IPS-20b (cell line): Measurements from ENCODE around the gene PARG.
"Not testable (repeated sequence)": the region's sequence is repeated elsewhere in the genome, so short reads cannot be mapped to it uniquely, and the experiment has no call there.

Experiments
- H3K27ac ChIP-seq: one replicate; pipeline ENCODE4 v1.5.1; 2013; ENCODE audit warnings: low read length
- H3K27me3 ChIP-seq: 2 replicates; pipeline ENCODE4 v1.6.1; 2013; ENCODE audit warnings: mild to moderate bottlenecking, low read length, inconsistent platforms; ENCODE audit not compliant: insufficient read depth
- H3K36me3 ChIP-seq: 2 replicates; pipeline ENCODE4 v1.6.1; 2013; ENCODE audit warnings: low read depth, mild to moderate bottlenecking, inconsistent platforms, low read length, moderate library complexity; ENCODE audit not compliant: insufficient read depth
- H3K4me1 ChIP-seq: 2 replicates; pipeline ENCODE4 v1.6.1; 2013; ENCODE audit warnings: mild to moderate bottlenecking, control low read depth, inconsistent platforms, low read length, moderate library complexity; ENCODE audit not compliant: insufficient read depth
- H3K4me3 ChIP-seq: 2 replicates; pipeline ENCODE4 v1.5.1; 2013; ENCODE audit warnings: mild to moderate bottlenecking, low read length, inconsistent platforms
- H3K9ac ChIP-seq: 2 replicates; pipeline ENCODE4 v1.6.1; 2013; ENCODE audit warnings: low read depth, mild to moderate bottlenecking, inconsistent platforms, low read length, moderate library complexity
- H3K9me3 ChIP-seq: 2 replicates; pipeline ENCODE4 v1.6.1; 2013; ENCODE audit warnings: mild to moderate bottlenecking, low read depth, low read length, inconsistent platforms; ENCODE audit not compliant: insufficient read depth

Gene PARG

GRCh38 chr10:49890025-49890424, 51.8 kb downstream of the PARG start:
- not testable (repeated sequence) for H3K9me3 ChIP-seq, H3K36me3 ChIP-seq, H3K9ac ChIP-seq, H3K4me3 ChIP-seq, H3K27me3 ChIP-seq, H3K27ac ChIP-seq, H3K4me1 ChIP-seq

- not testable (repeated sequence) for H3K9ac ChIP-seq, H3K36me3 ChIP-seq, H3K4me3 ChIP-seq, H3K27ac ChIP-seq, H3K9me3 ChIP-seq, H3K4me1 ChIP-seq, H3K27me3 ChIP-seq
Observed at GRCh38 chr10:49884739-49885331, 57.0 kb downstream of the PARG start.

DNA sequence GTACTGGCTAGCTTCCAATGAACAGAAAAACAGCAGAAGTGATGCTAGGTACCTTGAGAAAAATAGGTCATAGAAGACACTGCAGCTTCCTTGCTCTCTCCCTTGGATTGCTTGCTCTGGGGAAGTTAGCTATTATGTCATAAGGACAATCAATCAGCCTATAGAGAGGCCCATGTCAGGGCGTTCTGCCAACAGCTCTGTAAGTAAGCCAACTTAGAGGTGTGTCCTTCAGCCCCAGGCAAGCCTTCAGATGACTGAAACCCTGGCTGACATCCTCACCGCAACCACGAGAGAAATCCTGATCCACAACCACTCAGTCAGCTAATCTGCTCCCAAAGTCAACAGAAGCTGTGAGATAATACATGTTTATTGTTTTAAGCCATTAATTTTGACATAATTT, 58.0 kb downstream of the PARG start:
- H3K27ac ChIP-seq, H3K27me3 ChIP-seq, H3K36me3 ChIP-seq, H3K9ac ChIP-seq, H3K4me3 ChIP-seq, H3K9me3 ChIP-seq, H3K4me1 ChIP-seq: not testable (repeated sequence)

- H3K27me3 ChIP-seq, H3K27ac ChIP-seq, H3K9me3 ChIP-seq, H3K4me3 ChIP-seq, H3K36me3 ChIP-seq, H3K4me1 ChIP-seq, H3K9ac ChIP-seq: not testable (repeated sequence)
Observed at GRCh38 chr10:49882327-49882726, 59.5 kb downstream of the PARG start.

DNA sequence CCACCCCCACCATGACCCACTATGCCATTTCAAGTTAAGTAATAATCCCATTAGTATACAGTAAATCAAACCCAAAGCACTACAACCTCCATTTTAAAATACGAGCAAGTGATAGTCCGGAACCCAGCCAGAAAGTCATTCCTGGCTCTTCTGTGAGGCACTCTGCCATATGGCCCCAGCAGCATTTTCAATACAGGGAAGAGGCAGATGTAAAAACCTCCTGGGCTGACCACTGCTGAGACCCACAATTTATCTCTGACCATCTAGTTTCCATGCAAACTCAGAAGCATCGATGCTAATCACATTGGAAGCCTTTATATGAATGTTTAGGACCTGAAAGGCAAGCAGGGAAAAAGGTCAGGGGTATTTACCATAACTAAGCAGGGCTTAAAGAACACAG, 69.1 kb downstream of the PARG start:
- not testable (repeated sequence) for H3K9ac ChIP-seq, H3K9me3 ChIP-seq, H3K27me3 ChIP-seq, H3K36me3 ChIP-seq, H3K27ac ChIP-seq, H3K4me1 ChIP-seq, H3K4me3 ChIP-seq

GRCh38 chr10:49871462-49871861, 70.4 kb downstream of the PARG start:
- not testable (repeated sequence) for H3K27me3 ChIP-seq, H3K4me1 ChIP-seq, H3K9me3 ChIP-seq, H3K27ac ChIP-seq, H3K36me3 ChIP-seq, H3K4me3 ChIP-seq, H3K9ac ChIP-seq

- H3K36me3 ChIP-seq, H3K9ac ChIP-seq, H3K27ac ChIP-seq, H3K4me1 ChIP-seq, H3K27me3 ChIP-seq, H3K9me3 ChIP-seq, H3K4me3 ChIP-seq: not testable (repeated sequence)
Observed at GRCh38 chr10:49859933-49860332, 81.9 kb downstream of the PARG start.

DNA sequence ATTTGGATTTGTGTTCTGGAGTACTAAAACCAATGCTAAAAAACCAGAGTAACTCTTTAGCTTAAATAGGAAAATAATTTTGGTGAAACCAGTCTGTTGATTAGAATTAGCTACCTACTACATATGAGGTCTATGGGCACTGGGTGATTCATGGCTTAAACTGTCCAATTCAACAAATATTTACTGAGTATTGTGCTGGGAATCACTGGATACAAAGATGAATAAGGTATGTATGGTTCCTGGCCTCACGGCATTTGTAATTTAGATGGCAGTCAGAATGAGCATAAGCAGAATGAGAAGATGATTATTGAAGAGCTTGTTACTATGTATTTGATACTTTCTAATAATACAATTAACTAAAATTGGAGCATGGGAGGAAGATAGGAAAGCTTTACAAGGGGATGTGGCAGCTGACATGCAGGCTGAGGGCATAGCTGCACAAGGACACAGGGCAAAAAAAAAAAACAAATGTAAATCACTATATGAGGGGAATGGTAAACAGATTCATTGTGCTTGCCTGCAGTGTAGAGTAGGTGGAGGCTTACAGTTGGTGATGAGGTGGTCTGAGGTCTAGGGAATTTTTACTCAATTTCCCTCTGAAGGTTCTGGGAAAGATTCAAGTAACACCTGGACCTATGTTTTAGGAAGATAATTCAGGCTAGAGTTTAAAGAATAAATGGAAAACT, 83.0 kb downstream of the PARG start:
- not testable (repeated sequence) for H3K27ac ChIP-seq, H3K4me1 ChIP-seq, H3K4me3 ChIP-seq, H3K36me3 ChIP-seq, H3K9ac ChIP-seq, H3K9me3 ChIP-seq, H3K27me3 ChIP-seq

GRCh38 chr10:49849520-49849919, 92.3 kb downstream of the PARG start:
- H3K9me3 ChIP-seq, result not testable (repeated sequence)

DNA sequence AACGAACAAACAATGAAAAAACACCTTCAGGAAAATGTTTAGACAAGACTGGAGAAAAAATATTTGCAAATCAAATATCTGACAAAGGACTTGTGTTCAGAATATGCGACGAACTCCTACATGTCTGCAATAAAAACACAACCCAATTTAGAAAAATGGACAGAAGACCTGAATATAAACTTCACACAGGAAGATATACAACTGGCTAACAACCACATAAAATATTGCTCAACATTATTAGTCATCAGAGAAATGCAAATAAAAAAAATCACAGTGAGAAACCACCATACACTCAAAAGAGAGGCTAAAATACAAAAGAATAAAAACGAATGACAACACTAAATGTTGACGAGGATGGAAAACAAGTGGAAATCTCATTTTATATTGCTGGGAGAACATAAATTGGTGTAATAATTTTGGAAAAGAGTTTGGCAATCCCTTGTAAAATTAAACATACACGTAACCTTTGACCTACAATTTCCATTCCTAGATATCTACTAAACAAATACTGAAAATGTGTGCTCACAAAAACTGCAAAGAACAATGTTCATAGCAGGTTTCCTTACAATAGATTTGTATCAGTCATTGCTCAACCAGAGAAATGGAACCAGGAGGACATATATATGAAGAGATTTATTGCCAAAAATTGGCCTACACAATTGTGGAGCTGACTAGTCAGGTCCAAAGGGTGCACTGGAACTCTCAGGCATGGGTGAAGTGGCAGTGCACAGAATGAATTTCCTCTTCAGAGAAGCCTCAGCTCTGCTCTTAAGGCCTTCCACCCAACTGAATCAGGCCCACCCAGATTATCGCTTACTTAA, 96.8 kb downstream of the PARG start:
- H3K9me3 ChIP-seq, result no peaks in the 10 kb centered on the region
- peaks cover 31% of the 10 kb centered on the region for H3K36me3 ChIP-seq
- H3K27ac ChIP-seq, result no peak overlapping the region
- H3K4me3 ChIP-seq, result no peak overlapping the region
- no peak overlapping the region for H3K9ac ChIP-seq
- no peaks in the 10 kb centered on the region; the same call in 1 of the 2 replicates for H3K4me1 ChIP-seq
- no peaks in the 10 kb centered on the region for H3K27me3 ChIP-seq

More at GRCh38 chr10:49849520-49849919, 92.3 kb downstream of the PARG start:
- not testable (repeated sequence) for H3K27ac ChIP-seq, H3K27me3 ChIP-seq, H3K4me3 ChIP-seq, H3K4me1 ChIP-seq, H3K36me3 ChIP-seq, H3K9ac ChIP-seq

- peaks cover 54% of the 10 kb centered on the region for H3K36me3 ChIP-seq
- H3K4me3 ChIP-seq, H3K27ac ChIP-seq, H3K9ac ChIP-seq, H3K27me3 ChIP-seq, H3K4me1 ChIP-seq, H3K9me3 ChIP-seq: not testable (repeated sequence)
Observed at GRCh38 chr10:49842333-49842628, 99.5 kb downstream of the PARG start.

DNA sequence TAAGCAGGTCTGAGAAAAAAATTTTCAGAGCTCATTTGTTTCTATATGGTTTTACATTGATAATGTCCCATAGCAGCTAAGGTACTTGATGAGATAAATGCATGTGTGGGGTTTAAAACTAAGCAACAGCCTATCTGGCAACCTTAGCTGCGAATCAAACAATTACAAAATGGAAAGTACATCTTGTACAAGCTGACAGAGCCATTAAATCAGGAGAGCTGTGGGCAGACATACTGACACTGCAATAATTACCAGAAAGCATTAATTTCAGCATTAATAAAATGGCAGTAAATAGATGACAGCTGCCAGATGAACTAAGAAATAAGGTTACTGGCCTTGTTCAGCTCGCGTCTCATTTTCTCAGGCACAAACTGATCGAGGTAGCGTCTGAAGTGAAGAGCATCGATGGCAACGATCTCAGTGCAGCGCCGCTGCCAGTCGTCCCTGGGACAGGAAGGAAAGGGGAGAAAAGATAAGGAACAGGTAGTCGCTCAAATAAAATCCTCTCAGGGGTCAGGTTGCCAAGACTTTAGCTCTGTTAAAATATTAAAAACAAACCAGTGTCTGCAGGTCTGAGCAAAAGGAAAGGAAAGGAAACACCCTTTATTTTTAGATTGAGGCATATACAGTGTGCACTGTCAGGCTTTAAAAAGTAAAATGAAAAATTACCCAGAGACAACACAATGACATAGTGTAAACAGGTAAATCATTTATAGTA, 100.1 kb downstream of the PARG start:
- H3K36me3 ChIP-seq, result peaks cover 59% of the 10 kb centered on the region

More for the DNA sequence above, 100.1 kb downstream of the PARG start:
- Histone ChIP-seq H3K4me1 (no peaks in the 10 kb centered on the region; the same call in 1 of the 2 replicates), H3K27me3 (no peaks in the 10 kb centered on the region), H3K4me3 (no peak overlapping the region), H3K9ac (no peak overlapping the region), H3K27ac (no peak overlapping the region), H3K9me3 (no peaks in the 10 kb centered on the region)
